HepG2 (cell line): ENCODE data around the gene GNG4. TPM values are rescaled to one million over a fixed set of nuclear protein-coding genes. Genes with fewer than 3 reads are reported as not detected.

Experiments
- ATAC-seq: fragments of 200-7000 bp; cut with Tn5 transposase; 3 replicates; pipeline ENCODE4 v1.9.1; 2020; ENCODE audit warnings: mild to moderate bottlenecking, moderate library complexity
- BruUV-seq: library from RNA; stranded (reverse); fragments of 400-500 nt; replicated peaks from 2 replicates; lab custom pipeline; 2021; lab: Mats Ljungman, UMichigan
- CTCF ChIA-PET: fragments of 300-600 bp; formaldehyde crosslinking; extraction: SDS; loops from one replicate; lab custom pipeline; 2021; ENCODE audit warnings: low total read pairs, inconsistent platforms, low intra/inter-chr PET ratio; lab: Yijun Ruan, JAX
- POLR2A ChIA-PET: fragments of 350-600 bp; sonication (Branson Sonifier 250); formaldehyde crosslinking; loops from one replicate; lab custom pipeline; 2020; ENCODE audit warnings: antibody characterized with exemption, inconsistent platforms; lab: Yijun Ruan, JAX
- DNase-seq: peaks from one replicate; pipeline ENCODE4 v3.0.0-alpha.2; 2015; ENCODE audit warnings: low spot score
- FAIRE-seq: peaks from 3 replicates; lab custom pipeline; 2011; peaks lifted over from hg19 to GRCh38; lab: Jason Lieb, UNC
- H2AFZ ChIP-seq: one replicate; pipeline ENCODE4 v1.6.1; 2011; ENCODE audit warnings: low read length, inconsistent platforms
- H3K27ac ChIP-seq: fragments of 300-600 bp; 3 replicates; pipeline ENCODE4 v1.8.0; 2011; ENCODE audit warnings: mixed run types, mild to moderate bottlenecking, mixed read lengths, low read length, inconsistent platforms; ENCODE audit not compliant: insufficient read depth; ENCODE audit errors: extremely low read length
- H3K27me3 ChIP-seq, 2 experiments: fragments of 200-600 bp in 1 of 2; 2 replicates in 1 of 2; 3 replicates in 1 of 2; pipeline versions ENCODE4 v1.6.0 to v1.8.0; 2011; ENCODE audit warnings: low read length in 2 of 2, mild to moderate bottlenecking in 2 of 2, moderate library complexity in 2 of 2, inconsistent platforms in 1 of 2; ENCODE audit not compliant: insufficient read depth in 2 of 2, control insufficient read depth in 1 of 2
- H3K36me3 ChIP-seq, 2 experiments: fragments of 200-600 bp in 1 of 2; replicated peaks in 1 of 2; 2 replicates in 1 of 2; 3 replicates in 1 of 2; pipeline versions ENCODE4 v1.5.1 to v1.8.0; 2011; ENCODE audit warnings: low read length in 2 of 2, inconsistent platforms in 1 of 2; ENCODE audit not compliant: insufficient read depth in 2 of 2, control insufficient read depth in 1 of 2
- H3K4me1 ChIP-seq: 2 replicates; pipeline ENCODE4 v1.5.1; 2012; ENCODE audit warnings: low read length, inconsistent platforms; ENCODE audit not compliant: insufficient read depth
- H3K4me2 ChIP-seq: 2 replicates; pipeline ENCODE4 v1.6.0; 2011; ENCODE audit warnings: low read depth, low read length, inconsistent platforms
- H3K4me3 ChIP-seq, 3 experiments: fragments of 200-600 bp in 1 of 3; sonication (generic), shearing (Covaris generic) in 1 of 3; replicated peaks in 1 of 3; 2 replicates each; pipeline ENCODE4 v1.5.1; 2011 to 2016; ENCODE audit warnings: low read length in 3 of 3, inconsistent platforms in 2 of 3, low read depth in 2 of 3, mild to moderate bottlenecking in 2 of 3, control low read depth in 1 of 3, mixed read lengths in 1 of 3; ENCODE audit not compliant: insufficient read depth in 1 of 3
- H3K79me2 ChIP-seq: one replicate; pipeline ENCODE4 v1.6.1; 2011; ENCODE audit warnings: low read length, inconsistent platforms; ENCODE audit not compliant: insufficient read depth
- H3K9ac ChIP-seq: 2 replicates; pipeline ENCODE4 v1.6.0; 2011; ENCODE audit warnings: mild to moderate bottlenecking, low read depth, low read length, inconsistent platforms; ENCODE audit not compliant: insufficient read depth
- H3K9me3 ChIP-seq: 2 replicates; pipeline ENCODE4 v1.5.1; 2012; ENCODE audit warnings: mild to moderate bottlenecking, low read length
- H4K20me1 ChIP-seq: 2 replicates; pipeline ENCODE4 v1.6.0; 2011; ENCODE audit warnings: inconsistent platforms, mild to moderate bottlenecking, low read length, moderate library complexity; ENCODE audit not compliant: insufficient read depth
- BCL6 ChIP-seq: IDR thresholded peaks from 2 replicates; pipeline ENCODE4 v1.6.1; 2016; ENCODE audit warnings: missing genetic modification reagents, missing compliant biosample characterization
- KDM1A ChIP-seq: IDR thresholded peaks from 2 replicates; pipeline ENCODE4 v1.6.1; 2016; ENCODE audit warnings: missing compliant biosample characterization
- KMT2B ChIP-seq: IDR thresholded peaks from 2 replicates; pipeline ENCODE4 v1.6.1; 2016; ENCODE audit warnings: missing genetic modification reagents, missing compliant biosample characterization
- MLXIP ChIP-seq: sonication (generic); formaldehyde crosslinking; IDR thresholded peaks from 2 replicates; pipeline ENCODE4 v1.9.0; 2021; ENCODE audit warnings: missing genetic modification reagents, borderline replicate concordance
- RFX1 ChIP-seq: fragments of 450-650 bp; IDR thresholded peaks from 2 replicates; pipeline ENCODE4 v1.6.1; 2017
- ZNF44 ChIP-seq: sonication (generic); formaldehyde crosslinking; IDR thresholded peaks from 2 replicates; pipeline ENCODE4 v1.5.1; 2020; ENCODE audit warnings: mild to moderate bottlenecking, missing genetic modification reagents
- ZNF616 ChIP-seq: sonication (generic); formaldehyde crosslinking; IDR thresholded peaks from 2 replicates; pipeline ENCODE4 v1.5.0; 2020; ENCODE audit warnings: low read depth, mild to moderate bottlenecking, missing genetic modification reagents
- ZNF790 ChIP-seq: sonication (generic); formaldehyde crosslinking; IDR thresholded peaks from 2 replicates; pipeline ENCODE4 v1.8.0; 2022; ENCODE audit warnings: missing genetic modification reagents, mild to moderate bottlenecking, borderline replicate concordance
- WGBS: methylation state at CpG from one replicate; pipeline ENCODE4 v1.1.6; 2017; ENCODE audit warnings: low lambda C conversion rate; 5-methylcytosine and 5-hydroxymethylcytosine counted together
- in situ Hi-C: cut with HindIII; loops from 2 replicates; pipeline ENCODE4 v1.10.0; 2017; ENCODE audit warnings: low pct_unique_long_range_greater_than_20kb; ENCODE audit not compliant: extremely low pct_ligation_motif_present
- intact Hi-C: fragments of 100-400 bp; cut with micrococcal nuclease; formaldehyde crosslinking; loops from one replicate; pipeline ENCODE4 v1.10.0; 2022; ENCODE audit not compliant: unreplicated experiment
- polyA plus RNA-seq, 8 experiments: library from polyadenylated mRNA; depleted of rRNA in 3 of 8; stranded (reverse) in 7 of 8; unstranded in 1 of 8; fragments of >200 nt; fragmentation: Illumina TruSeq in 4 of 8; extraction: Trizol in 4 of 8; gene quantifications; 2 replicates each; pipeline versions ENCODE4 v1.2.1 to v1.2.3, GENCODE V29; 2011 to 2016; ENCODE audit warnings: low read depth in 4 of 8, missing spikeins in 1 of 8, mixed read lengths in 1 of 8; ENCODE audit not compliant: insufficient read depth in 1 of 8
- total RNA-seq, 5 experiments: library from RNA; depleted of rRNA; stranded (reverse); fragments of >200 nt; fragmentation: Illumina TruSeq; extraction: Trizol; gene quantifications; 2 replicates each; pipeline ENCODE4 v1.2.3, GENCODE V29; 2016; ENCODE audit warnings: low read depth in 1 of 5
- TF ChIP-seq, protein P1 (sequence below): sonication (generic); formaldehyde crosslinking; IDR thresholded peaks from 2 replicates; pipeline ENCODE4 v1.9.0; 2021; ENCODE audit warnings: missing genetic modification reagents, mild to moderate bottlenecking, borderline replicate concordance
- TF ChIP-seq, protein P2 (sequence below): sonication (generic); formaldehyde crosslinking; conservative IDR thresholded peaks from 2 replicates; pipeline ENCODE4 v1.4.0; 2020; ENCODE audit warnings: missing genetic modification reagents
- TF ChIP-seq, protein P3 (sequence below): sonication (generic); formaldehyde crosslinking; IDR thresholded peaks from 2 replicates; pipeline ENCODE4 v1.4.0; 2020; ENCODE audit warnings: missing genetic modification reagents
- TF ChIP-seq, protein P4 (sequence below): sonication (generic); formaldehyde crosslinking; conservative IDR thresholded peaks from 2 replicates; pipeline ENCODE4 v1.8.0; 2022; ENCODE audit warnings: missing genetic modification reagents

GNG4 gene
- total and polyA plus RNA-seq, 2 of the 13 experiments (the other 11 are each of a cell fraction or from before 2014, with no cell fraction given): 27.1 to 69.5 TPM

GRCh38 chr1:235545292-235545930 is 104.2 kb downstream of the GNG4 start:
- CTCF ChIA-PET: no interaction called here

More at GRCh38 chr1:235545292-235545930, 104.2 kb downstream of the GNG4 start:
- Histone ChIP-seq H3K4me1 (peaks cover 10% of the 10 kb centered on the region), H3K4me3 (no peak overlapping the region), H2AFZ (no peak overlapping the region), H3K9ac (no peak overlapping the region), H4K20me1 (no peaks in the 10 kb centered on the region), H3K27ac (no peak overlapping the region), H3K79me2 (no peaks in the 10 kb centered on the region), H3K9me3 (no peaks in the 10 kb centered on the region), H3K4me2 (no peak overlapping the region), H3K27me3 (no peaks in the 10 kb centered on the region), H3K36me3 (peaks cover 0 to 1% of the 10 kb centered on the region in 2 experiments; a peak in 1 of 5 replicates)
- no peak for DNase-seq
- 48% methylated on average over 9 of the region's 9 CpGs for WGBS
- TF ChIP-seq, protein P1, sequence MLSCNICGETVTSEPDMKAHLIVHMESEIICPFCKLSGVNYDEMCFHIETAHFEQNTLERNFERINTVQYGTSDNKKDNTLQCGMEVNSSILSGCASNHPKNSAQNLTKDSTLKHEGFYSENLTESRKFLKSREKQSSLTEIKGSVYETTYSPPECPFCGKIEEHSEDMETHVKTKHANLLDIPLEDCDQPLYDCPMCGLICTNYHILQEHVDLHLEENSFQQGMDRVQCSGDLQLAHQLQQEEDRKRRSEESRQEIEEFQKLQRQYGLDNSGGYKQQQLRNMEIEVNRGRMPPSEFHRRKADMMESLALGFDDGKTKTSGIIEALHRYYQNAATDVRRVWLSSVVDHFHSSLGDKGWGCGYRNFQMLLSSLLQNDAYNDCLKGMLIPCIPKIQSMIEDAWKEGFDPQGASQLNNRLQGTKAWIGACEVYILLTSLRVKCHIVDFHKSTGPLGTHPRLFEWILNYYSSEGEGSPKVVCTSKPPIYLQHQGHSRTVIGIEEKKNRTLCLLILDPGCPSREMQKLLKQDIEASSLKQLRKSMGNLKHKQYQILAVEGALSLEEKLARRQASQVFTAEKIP (CRISPR knock-in tag): no peak
- TF ChIP-seq KDM1A (CRISPR knock-in tag) (no peak), ZNF44 (CRISPR knock-in tag) (no peak), RFX1 (no peak), MLXIP (CRISPR knock-in tag) (no peak), ZNF616 (CRISPR knock-in tag) (no peak), KMT2B (CRISPR knock-in tag) (no peak), BCL6 (CRISPR knock-in tag) (peak; percentile 59; the same call in 1 of the 2 replicates), ZNF790 (CRISPR knock-in tag) (no peak)
- TF ChIP-seq, protein P2, sequence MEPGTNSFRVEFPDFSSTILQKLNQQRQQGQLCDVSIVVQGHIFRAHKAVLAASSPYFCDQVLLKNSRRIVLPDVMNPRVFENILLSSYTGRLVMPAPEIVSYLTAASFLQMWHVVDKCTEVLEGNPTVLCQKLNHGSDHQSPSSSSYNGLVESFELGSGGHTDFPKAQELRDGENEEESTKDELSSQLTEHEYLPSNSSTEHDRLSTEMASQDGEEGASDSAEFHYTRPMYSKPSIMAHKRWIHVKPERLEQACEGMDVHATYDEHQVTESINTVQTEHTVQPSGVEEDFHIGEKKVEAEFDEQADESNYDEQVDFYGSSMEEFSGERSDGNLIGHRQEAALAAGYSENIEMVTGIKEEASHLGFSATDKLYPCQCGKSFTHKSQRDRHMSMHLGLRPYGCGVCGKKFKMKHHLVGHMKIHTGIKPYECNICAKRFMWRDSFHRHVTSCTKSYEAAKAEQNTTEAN: no peak
- TF ChIP-seq, protein P3, sequence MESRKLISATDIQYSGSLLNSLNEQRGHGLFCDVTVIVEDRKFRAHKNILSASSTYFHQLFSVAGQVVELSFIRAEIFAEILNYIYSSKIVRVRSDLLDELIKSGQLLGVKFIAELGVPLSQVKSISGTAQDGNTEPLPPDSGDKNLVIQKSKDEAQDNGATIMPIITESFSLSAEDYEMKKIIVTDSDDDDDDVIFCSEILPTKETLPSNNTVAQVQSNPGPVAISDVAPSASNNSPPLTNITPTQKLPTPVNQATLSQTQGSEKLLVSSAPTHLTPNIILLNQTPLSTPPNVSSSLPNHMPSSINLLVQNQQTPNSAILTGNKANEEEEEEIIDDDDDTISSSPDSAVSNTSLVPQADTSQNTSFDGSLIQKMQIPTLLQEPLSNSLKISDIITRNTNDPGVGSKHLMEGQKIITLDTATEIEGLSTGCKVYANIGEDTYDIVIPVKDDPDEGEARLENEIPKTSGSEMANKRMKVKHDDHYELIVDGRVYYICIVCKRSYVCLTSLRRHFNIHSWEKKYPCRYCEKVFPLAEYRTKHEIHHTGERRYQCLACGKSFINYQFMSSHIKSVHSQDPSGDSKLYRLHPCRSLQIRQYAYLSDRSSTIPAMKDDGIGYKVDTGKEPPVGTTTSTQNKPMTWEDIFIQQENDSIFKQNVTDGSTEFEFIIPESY (CRISPR knock-in tag): peak; percentile 76
- TF ChIP-seq, protein P4, sequence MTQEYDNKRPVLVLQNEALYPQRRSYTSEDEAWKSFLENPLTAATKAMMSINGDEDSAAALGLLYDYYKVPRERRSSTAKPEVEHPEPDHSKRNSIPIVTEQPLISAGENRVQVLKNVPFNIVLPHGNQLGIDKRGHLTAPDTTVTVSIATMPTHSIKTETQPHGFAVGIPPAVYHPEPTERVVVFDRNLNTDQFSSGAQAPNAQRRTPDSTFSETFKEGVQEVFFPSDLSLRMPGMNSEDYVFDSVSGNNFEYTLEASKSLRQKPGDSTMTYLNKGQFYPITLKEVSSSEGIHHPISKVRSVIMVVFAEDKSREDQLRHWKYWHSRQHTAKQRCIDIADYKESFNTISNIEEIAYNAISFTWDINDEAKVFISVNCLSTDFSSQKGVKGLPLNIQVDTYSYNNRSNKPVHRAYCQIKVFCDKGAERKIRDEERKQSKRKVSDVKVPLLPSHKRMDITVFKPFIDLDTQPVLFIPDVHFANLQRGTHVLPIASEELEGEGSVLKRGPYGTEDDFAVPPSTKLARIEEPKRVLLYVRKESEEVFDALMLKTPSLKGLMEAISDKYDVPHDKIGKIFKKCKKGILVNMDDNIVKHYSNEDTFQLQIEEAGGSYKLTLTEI (CRISPR knock-in tag): no peak
- POLR2A ChIA-PET: no interaction called here
- peak; percentile 65 for ATAC-seq
- intact Hi-C loops (no loop called here), in situ Hi-C loops (no loop called here)
- no TSS peak for BruUV-seq
- FAIRE-seq: no peak
